Liver (tissue), 9 donors: Measurements from ENCODE around the gene RAB22A. TPM values are rescaled to one million over a fixed set of nuclear protein-coding genes. Genes with fewer than 3 reads are reported as not detected.

Source experiments
- DNase-seq: peaks from one replicate; pipeline ENCODE4 v3.0.0-alpha.2; 2017; ENCODE audit warnings: low spot score
- H3K27ac ChIP-seq, 2 donors: one replicate each; pipeline ENCODE4 v1.7.0; 2013; ENCODE audit warnings: inconsistent platforms in 2 of 2, low read length in 2 of 2, control low read depth in 1 of 2, low read depth in 1 of 2, mild to moderate bottlenecking in 1 of 2
- H3K27me3 ChIP-seq, 4 donors: one replicate each; pipeline versions ENCODE4 v1.6.1 to v1.7.0; 2013; ENCODE audit warnings: low read length in 3 of 4, inconsistent platforms in 1 of 4, mild to moderate bottlenecking in 1 of 4, moderate library complexity in 1 of 4; ENCODE audit not compliant: control insufficient read depth in 4 of 4, insufficient read depth in 4 of 4
- H3K36me3 ChIP-seq, 4 donors: one replicate each; pipeline versions ENCODE4 v1.6.1 to v1.7.0; 2013; ENCODE audit warnings: low read length in 3 of 4, mild to moderate bottlenecking in 3 of 4, low read depth in 1 of 4, moderate library complexity in 1 of 4; ENCODE audit not compliant: control insufficient read depth in 4 of 4, insufficient read depth in 3 of 4
- H3K4me1 ChIP-seq, 4 donors: one replicate each; pipeline versions ENCODE4 v1.6.1 to v1.7.0; 2013; ENCODE audit warnings: low read length in 3 of 4, mild to moderate bottlenecking in 3 of 4, moderate library complexity in 1 of 4; ENCODE audit not compliant: control insufficient read depth in 4 of 4, insufficient read depth in 4 of 4
- H3K4me3 ChIP-seq, 3 donors: one replicate each; pipeline versions ENCODE4 v1.6.1 to v1.7.0; 2013; ENCODE audit warnings: low read length in 3 of 3, control low read depth in 1 of 3, low read depth in 1 of 3, mild to moderate bottlenecking in 1 of 3
- H3K9ac ChIP-seq, 2 donors: one replicate each; pipeline ENCODE4 v1.7.0; 2013; ENCODE audit warnings: low read length in 2 of 2, mild to moderate bottlenecking in 2 of 2, moderate library complexity in 2 of 2, control low read depth in 1 of 2, low read depth in 1 of 2
- H3K9me3 ChIP-seq, 4 donors: one replicate each; pipeline versions ENCODE4 v1.6.1 to v1.7.0; 2013; ENCODE audit warnings: low read length in 3 of 4; ENCODE audit not compliant: control insufficient read depth in 4 of 4
- CTCF ChIP-seq: fragments of 150-350 bp; IDR thresholded peaks from 2 replicates; pipeline ENCODE4 v1.5.1; 2017; ENCODE audit warnings: improper control_type of control experiment, low read depth, low read length; ENCODE audit not compliant: missing input control
- EGR1 ChIP-seq, 2 donors: IDR thresholded peaks; 2 replicates each; pipeline ENCODE4 v1.6.1; 2016 to 2018; ENCODE audit warnings: antibody characterized with exemption in 2 of 2, low read depth in 2 of 2
- FOXA1 ChIP-seq: IDR thresholded peaks from 2 replicates; pipeline ENCODE4 v1.6.1; 2016; ENCODE audit warnings: antibody characterized with exemption
- FOXA2 ChIP-seq: IDR thresholded peaks from 2 replicates; pipeline ENCODE4 v1.6.1; 2016; ENCODE audit warnings: antibody characterized with exemption
- HNF4A ChIP-seq, 2 donors: conservative IDR thresholded peaks; 2 replicates each; pipeline ENCODE4 v1.6.1; 2016; ENCODE audit warnings: antibody characterized with exemption in 2 of 2, mild to moderate bottlenecking in 2 of 2
- HNF4G ChIP-seq: IDR thresholded peaks from 2 replicates; pipeline ENCODE4 v1.6.1; 2016; ENCODE audit warnings: antibody characterized with exemption
- JUND ChIP-seq, 2 donors: IDR thresholded peaks; 2 replicates each; pipeline ENCODE4 v1.6.1; 2016; ENCODE audit warnings: antibody characterized with exemption in 2 of 2
- MAX ChIP-seq: IDR thresholded peaks from 2 replicates; pipeline ENCODE4 v1.6.1; 2016; ENCODE audit warnings: antibody characterized with exemption
- NR2F2 ChIP-seq: IDR thresholded peaks from 2 replicates; pipeline ENCODE4 v1.6.1; 2016; ENCODE audit warnings: antibody characterized with exemption
- RAD21 ChIP-seq, 2 donors: IDR thresholded peaks; 2 replicates each; pipeline ENCODE4 v1.6.1; 2016; ENCODE audit warnings: antibody characterized with exemption in 2 of 2, mild to moderate bottlenecking in 2 of 2
- REST ChIP-seq: IDR thresholded peaks from 2 replicates; pipeline ENCODE4 v1.6.1; 2016; ENCODE audit warnings: antibody characterized with exemption, mild to moderate bottlenecking
- RXRA ChIP-seq, 2 donors: IDR thresholded peaks; 2 replicates each; pipeline ENCODE4 v1.6.1; 2017 to 2018; ENCODE audit warnings: antibody characterized with exemption in 2 of 2, mild to moderate bottlenecking in 1 of 2
- WGBS: extraction: QIAGEN DNeasy Blood & Tissue Kit; methylation state at CpG from one replicate; pipeline ENCODE4 v1.1.7; 2013; 5-methylcytosine and 5-hydroxymethylcytosine counted together
- polyA plus RNA-seq, 2 donors: library from polyadenylated mRNA; stranded (reverse) in 1 of 2; unstranded in 1 of 2; fragments of 200-250 nt in 1 of 2; fragments of >200 nt in 1 of 2; fragmentation: Nextera tagmentation in 1 of 2; extraction: Ambion mirVana in 1 of 2; gene quantifications; one replicate each; pipeline versions ENCODE4 v1.2.1 to v1.2.3, GENCODE V29; 2013 to 2015
- total RNA-seq, 2 donors: library from RNA; depleted of rRNA; stranded (reverse); fragments of >200 nt; gene quantifications; one replicate each; pipeline ENCODE4 v1.2.3, GENCODE V29; 2014
- donor health status: healthy.
- donor health status: healthy.
- donor health status: healthy.
- donor health status: healthy.
- donor health status: healthy.

Gene RAB22A
- total and polyA plus RNA-seq, 4 donors: 3.0 to 8.1 (median 5.8) TPM

- H3K4me1 ChIP-seq: no peaks in the 10 kb centered on the region
- H3K9me3 ChIP-seq: no peaks in the 10 kb centered on the region
- H3K27me3 ChIP-seq: no peaks in the 10 kb centered on the region
- WGBS: 99% methylated on average over 1 of the region's 1 CpG
- no peak overlapping the region for H3K27ac ChIP-seq
- no peak overlapping the region for H3K4me3 ChIP-seq
- no peak for DNase-seq
- no peak for TF ChIP-seq EGR1 (IDR thresholded peaks at IDR 0.05; ENCODE audit: low read depth in 2 of 2)
- TF ChIP-seq HNF4G: no peak
- no peak for TF ChIP-seq FOXA2
- TF ChIP-seq CTCF: no peak
- TF ChIP-seq RXRA (IDR thresholded peaks at IDR 0.05): no peak
- no peak for TF ChIP-seq NR2F2
- no peak for TF ChIP-seq REST
- no peak for TF ChIP-seq JUND (IDR thresholded peaks at IDR 0.05)
- H3K9ac ChIP-seq: no peak overlapping the region
- H3K36me3 ChIP-seq: no peaks in the 10 kb centered on the region
These were observed 6.0 kb upstream of the RAB22A start for GRCh38 chr20:58303547-58303946.

GRCh38 chr20:58305061-58305460 is 4.5 kb upstream of the RAB22A start:
- WGBS: 99% methylated on average over 1 of the region's 1 CpG
- TF ChIP-seq HNF4A (conservative IDR thresholded peaks at IDR 0.05) (no peak), JUND (IDR thresholded peaks at IDR 0.05) (no peak)
- Histone ChIP-seq H3K4me3 (no peak overlapping the region), H3K27ac (no peak overlapping the region), H3K9me3 (no peaks in the 10 kb centered on the region), H3K36me3 (no peaks in the 10 kb centered on the region), H3K27me3 (no peaks in the 10 kb centered on the region), H3K9ac (no peak overlapping the region), H3K4me1 (no peaks in the 10 kb centered on the region)
- DNase-seq: no peak

- H3K27ac ChIP-seq: peak overlapping the region in 1 of 2 donors; percentile 5
- WGBS: 72% methylated on average over 11 of the region's 11 CpGs
- no peak for DNase-seq
- no peaks in the 10 kb centered on the region for H3K27me3 ChIP-seq
- no peaks in the 10 kb centered on the region for H3K9me3 ChIP-seq
- no peak overlapping the region for H3K9ac ChIP-seq
- H3K4me1 ChIP-seq: peaks cover 0 to 10% (median 7%) of the 10 kb centered on the region in 4 donors
- no peaks in the 10 kb centered on the region for H3K36me3 ChIP-seq
- H3K4me3 ChIP-seq: no peak overlapping the region
- TF ChIP-seq REST (no peak), MAX (no peak), NR2F2 (no peak), RAD21 (IDR thresholded peaks at IDR 0.05) (no peak), FOXA1 (no peak), CTCF (no peak), HNF4A (conservative IDR thresholded peaks at IDR 0.05) (no peak)
These were observed 2.9 kb upstream of the RAB22A start for GRCh38 chr20:58306421-58307261.
